Stimulated activated CD4-positive, alpha-beta T cell treated with anti-CD3 and anti-CD28 coated beads, Interleukin-15, amount 100 ng/mL, for 48 hours (primary cell): ENCODE data around the gene UBXN4.
"Not testable (repeated sequence)": the region's sequence is repeated elsewhere in the genome, so short reads cannot be mapped to it uniquely, and the experiment has no call there.

Source experiments
- DNase-seq, 2 donors: peaks; one replicate each; pipeline ENCODE4 v3.0.0-alpha.2; 2020; ENCODE audit warnings: low read depth in 2 of 2

UBXN4 gene, protein sequence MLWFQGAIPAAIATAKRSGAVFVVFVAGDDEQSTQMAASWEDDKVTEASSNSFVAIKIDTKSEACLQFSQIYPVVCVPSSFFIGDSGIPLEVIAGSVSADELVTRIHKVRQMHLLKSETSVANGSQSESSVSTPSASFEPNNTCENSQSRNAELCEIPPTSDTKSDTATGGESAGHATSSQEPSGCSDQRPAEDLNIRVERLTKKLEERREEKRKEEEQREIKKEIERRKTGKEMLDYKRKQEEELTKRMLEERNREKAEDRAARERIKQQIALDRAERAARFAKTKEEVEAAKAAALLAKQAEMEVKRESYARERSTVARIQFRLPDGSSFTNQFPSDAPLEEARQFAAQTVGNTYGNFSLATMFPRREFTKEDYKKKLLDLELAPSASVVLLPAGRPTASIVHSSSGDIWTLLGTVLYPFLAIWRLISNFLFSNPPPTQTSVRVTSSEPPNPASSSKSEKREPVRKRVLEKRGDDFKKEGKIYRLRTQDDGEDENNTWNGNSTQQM

GRCh38 chr2:135741395-135742324 lies at the start of gene UBXN4:
Gene UBXN4 (plus strand): TSS chr2:135741855. CDS start chr2:135741930, 75 bp downstream.
- peak; percentile 95 to 96 for DNase-seq

DNA sequence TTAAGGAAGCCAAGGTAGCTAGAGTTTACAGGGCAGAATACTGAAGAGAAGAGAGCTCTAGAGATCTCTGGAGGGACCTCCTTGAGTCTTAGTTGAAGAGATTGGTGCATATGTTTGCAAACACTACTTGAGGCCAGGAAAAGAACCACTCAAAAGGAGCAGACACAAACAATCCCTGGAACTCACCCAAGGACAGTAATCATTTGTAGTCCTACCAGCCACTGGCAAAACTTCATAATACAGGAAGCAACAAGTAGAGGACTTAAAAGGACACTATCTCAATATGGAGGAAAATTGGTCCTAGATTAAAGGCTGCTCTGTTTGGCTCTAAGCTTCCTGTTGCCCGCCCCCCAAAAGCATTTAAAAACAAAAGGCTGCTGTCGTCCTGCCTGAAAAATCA lies 46.9 kb upstream of the UBXN4 start:
- DNase-seq = no peak

DNA sequence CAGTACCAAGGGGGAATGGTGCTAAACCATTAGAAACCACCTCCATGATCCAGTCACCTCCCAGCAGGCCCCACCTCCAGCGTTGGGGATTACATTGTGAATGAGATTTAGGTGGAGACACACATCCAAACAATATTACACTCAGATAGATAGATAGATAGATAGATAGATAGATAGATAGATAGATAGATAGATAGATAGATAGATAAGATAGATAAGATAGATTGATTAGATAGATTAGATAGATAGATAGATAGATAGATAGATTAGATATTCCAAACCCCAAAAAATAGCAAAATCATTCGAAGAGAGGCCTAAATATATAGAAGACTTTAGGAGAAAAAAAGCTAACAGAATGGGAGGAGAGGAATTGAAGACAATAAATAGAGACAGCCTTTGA lies 42.8 kb upstream of the UBXN4 start:
- DNase-seq = no peak

DNA sequence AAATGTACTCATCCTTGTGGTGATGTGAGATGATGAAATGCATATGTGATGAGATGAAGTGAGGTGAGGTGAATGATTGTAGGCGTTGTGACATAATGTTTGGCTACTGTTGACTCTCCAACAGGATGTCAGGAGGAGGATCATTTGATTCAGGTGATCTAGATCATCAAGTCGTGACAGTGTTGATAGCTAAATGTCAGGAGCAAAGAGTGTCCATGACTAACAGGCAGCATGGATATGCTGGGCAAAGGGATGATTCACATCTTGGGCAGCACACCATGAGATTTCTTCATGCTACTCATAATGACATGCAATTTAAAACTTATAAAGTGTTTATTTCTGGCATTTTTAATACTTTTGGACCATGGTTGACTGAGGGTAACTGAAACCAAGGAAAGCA lies 40.2 kb upstream of the UBXN4 start:
- DNase-seq = no peak

GRCh38 chr2:135703300-135703699 lies 38.4 kb upstream of the UBXN4 start:
- no peak for DNase-seq

DNA sequence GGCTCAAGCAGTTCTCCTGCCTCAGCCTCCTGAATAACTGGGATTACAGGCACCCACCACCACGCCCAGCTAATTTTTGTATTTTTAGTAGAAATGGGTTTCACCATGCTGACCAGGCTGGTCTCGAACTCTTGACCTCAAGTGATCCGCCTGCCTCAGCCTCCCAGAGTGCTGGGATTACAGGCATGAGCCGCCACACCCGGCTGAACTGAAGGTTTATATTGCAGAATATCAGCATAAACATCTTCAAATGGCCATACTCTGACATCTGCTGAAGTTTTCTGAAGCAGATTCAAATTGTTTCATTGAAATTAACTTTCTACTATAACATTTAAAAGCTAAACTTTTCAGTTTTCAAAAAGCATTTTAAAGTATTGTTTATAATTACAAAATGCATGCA lies 37.6 kb upstream of the UBXN4 start:
- DNase-seq = not testable (repeated sequence)

GRCh38 chr2:135708159-135708558 lies 33.5 kb upstream of the UBXN4 start:
- no peak for DNase-seq

GRCh38 chr2:135709992-135710391 lies 31.7 kb upstream of the UBXN4 start:
- DNase-seq = peak; percentile 36 to 59

- not testable (repeated sequence) for DNase-seq
These were observed 26.6 kb upstream of the UBXN4 start for GRCh38 chr2:135715086-135715485.

- DNase-seq = no peak
These were observed 13.5 kb upstream of the UBXN4 start for GRCh38 chr2:135728064-135728743.

DNA sequence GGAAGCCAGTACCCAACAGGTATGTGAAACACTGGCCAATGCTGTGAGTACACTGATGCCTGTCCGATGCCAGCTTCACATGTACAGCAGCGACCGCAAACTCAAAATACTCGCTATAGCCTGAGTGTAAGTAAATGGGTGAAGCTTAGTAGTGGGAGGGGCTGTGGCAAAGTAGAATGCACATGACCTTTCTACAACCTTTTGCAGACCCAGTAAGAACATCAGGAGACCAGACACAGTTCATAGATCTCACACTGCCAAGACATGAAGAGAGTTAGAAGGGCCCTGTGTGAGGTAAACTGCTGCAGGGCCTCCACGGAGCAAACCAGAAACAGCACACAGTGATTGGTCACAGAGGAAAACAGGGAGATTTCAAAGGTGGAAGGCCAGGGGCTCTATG lies 9.1 kb upstream of the UBXN4 start:
- DNase-seq = no peak

- DNase-seq = no peak
These were observed 8.6 kb upstream of the UBXN4 start for GRCh38 chr2:135733045-135733444.

- DNase-seq = no peak
These were observed 5.1 kb upstream of the UBXN4 start for GRCh38 chr2:135736546-135736945.

DNA sequence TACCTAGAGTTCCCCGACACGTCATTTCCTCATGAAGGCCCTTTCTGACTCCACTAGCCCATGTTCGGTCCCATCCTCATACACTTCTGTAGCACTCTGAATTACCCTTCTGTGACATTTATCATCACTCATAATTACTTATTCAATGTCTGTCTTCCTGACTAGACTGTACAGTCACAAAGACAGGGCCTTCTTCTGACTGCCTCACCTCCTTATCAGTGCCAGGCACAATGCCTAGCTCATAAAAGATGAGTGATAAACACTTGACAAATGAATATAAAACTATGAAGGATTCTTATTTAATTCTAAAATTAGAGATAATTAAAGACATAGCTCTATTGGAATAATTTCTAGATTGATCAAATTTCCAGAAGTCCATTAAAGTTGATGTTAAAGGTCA lies 1.4 kb upstream of the UBXN4 start:
- no peak for DNase-seq

- DNase-seq = no peak
These were observed 636 bp upstream of the UBXN4 start for GRCh38 chr2:135741043-135741394.

- DNase-seq = peak; percentile 12
These were observed 686 bp downstream of the UBXN4 start for GRCh38 chr2:135742325-135742757.

DNA sequence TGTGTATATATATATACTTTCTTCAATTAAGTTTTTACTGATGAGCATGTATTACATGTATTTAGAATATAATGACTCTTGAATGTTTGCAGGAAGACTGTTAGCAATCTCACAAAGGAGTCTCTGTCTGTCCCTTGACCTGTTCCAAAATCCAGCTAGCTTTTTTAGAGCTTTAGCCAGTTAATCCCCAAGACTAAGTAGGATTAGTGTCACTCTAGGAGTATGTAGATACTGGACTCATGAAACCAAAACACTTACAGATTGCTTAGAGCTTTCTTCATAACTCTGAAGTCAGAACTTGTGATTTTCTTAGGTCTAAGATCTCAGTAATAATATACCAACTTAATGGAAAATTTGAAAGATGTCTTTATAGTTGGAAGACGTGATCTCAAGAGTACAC lies 2.2 kb downstream of the UBXN4 start:
- DNase-seq = no peak

DNA sequence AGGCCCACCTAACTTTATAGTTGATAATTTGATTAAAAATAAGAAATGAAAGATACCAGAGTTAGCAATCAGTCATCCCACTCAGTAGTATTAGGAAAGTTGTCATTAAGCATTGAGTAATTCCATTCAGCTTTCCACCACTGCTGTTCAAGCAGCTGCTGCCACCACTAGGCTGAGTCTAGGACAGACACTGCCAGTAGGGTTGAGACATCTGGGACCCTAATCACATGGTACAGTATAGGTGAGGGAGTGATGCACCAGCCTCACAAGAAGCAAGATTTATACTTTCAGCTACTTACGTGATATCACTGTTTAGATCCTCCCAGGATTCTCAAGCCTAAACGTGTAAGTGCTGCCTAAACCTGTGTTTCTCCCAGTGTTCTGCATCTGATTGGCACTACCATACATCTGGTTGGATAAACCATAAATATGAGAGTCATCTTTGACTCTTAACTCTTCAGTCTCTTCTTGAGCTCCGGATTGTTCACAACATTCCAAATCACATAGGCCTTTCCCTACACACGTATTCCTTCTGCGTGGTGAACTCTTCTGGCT lies 3.2 kb downstream of the UBXN4 start:
- peak; percentile 11 to 12 for DNase-seq

- no peak for DNase-seq
These were observed 3.9 kb downstream of the UBXN4 start for GRCh38 chr2:135745545-135745944.

DNA sequence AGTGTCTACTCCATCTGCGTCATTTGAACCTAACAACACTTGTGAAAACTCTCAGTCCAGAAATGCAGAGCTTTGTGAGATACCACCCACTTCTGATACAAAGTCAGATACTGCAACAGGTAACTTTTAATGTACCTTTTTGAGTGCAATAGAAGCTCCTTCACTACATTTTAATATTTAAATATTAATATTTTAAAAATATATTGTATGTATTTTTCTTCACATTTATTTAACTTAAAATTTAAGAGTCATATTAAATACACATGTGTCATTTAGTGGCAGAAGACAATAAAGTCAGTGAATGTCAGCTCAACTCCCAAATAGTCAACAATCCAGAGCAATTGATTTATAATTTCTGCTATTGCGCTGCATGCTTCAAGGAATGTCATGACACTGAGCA lies 13.9 kb downstream of the UBXN4 start:
- DNase-seq = no peak

DNA sequence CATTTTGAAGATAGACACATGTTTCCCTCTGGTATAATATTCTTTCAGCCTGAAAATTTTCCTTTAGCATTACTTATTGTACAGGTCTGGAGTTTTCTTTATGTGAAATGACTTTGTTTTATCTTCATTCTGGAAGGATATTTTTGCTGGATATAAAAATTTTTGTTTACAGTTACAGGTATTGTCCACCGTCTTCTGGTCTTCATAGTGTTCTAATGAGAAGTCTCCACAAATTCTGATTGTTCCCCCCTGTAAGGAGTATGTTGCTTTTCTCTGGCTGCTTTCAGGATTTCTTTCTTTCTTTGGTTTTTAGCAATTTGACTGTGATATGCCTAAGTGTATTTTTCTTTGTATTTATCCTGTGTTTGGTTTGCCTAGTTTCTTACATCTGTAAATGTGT lies 15.0 kb downstream of the UBXN4 start:
- DNase-seq = no peak

DNA sequence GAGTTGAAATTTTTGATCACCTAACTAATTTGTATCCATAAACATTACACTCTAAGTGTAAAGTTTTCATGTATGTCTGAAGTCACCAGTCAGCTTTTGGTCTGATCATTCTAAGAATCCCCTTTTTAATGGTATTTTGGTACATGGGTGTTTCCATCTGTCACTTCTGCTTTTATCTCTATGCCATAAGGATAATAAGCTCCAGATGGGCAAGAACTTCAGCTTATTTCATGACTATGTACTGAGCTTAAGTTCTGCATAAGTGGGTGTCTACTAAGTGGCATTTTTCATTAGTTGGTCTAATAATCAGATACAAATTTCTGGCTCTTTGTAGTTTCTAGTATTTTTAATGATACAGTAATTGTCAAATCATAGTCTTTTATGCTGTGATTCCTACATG lies 20.4 kb downstream of the UBXN4 start:
- no peak for DNase-seq
